PFSK-1 (cell line): ENCODE data around the gene ATN1.

ENCODE experiments used
- POLR2AphosphoS5 ChIP-seq: IDR thresholded peaks from 2 replicates; pipeline ENCODE4 v1.6.1; 2012; ENCODE audit warnings: low read depth, mild to moderate bottlenecking, control low read depth, low read length, moderate library complexity
- REST ChIP-seq, 2 experiments: IDR thresholded peaks; 2 replicates each; pipeline versions ENCODE4 v1.6.1 to v1.8.0; 2011 to 2012; ENCODE audit warnings: low read depth in 2 of 2, low read length in 2 of 2, control low read depth in 1 of 2, inconsistent platforms in 1 of 2, mild to moderate bottlenecking in 1 of 2, moderate library complexity in 1 of 2; ENCODE audit not compliant: insufficient read depth in 1 of 2
- SIN3A ChIP-seq: IDR thresholded peaks from 2 replicates; pipeline ENCODE4 v1.6.1; 2012; ENCODE audit warnings: mild to moderate bottlenecking, low read length, moderate library complexity, borderline replicate concordance; ENCODE audit not compliant: insufficient read depth
- TAF1 ChIP-seq: IDR thresholded peaks from 2 replicates; pipeline ENCODE4 v1.6.1; 2012; ENCODE audit warnings: low read length, control low read depth, borderline replicate concordance; ENCODE audit not compliant: insufficient read depth

- TF ChIP-seq POLR2AphosphoS5 (no peak), TAF1 (no peak), SIN3A (no peak), REST (IDR thresholded peaks at IDR 0.05; ENCODE audit: insufficient read depth in 1 of 2, low read depth in 2 of 2, low read length in 2 of 2) (no peak)
Observed at GRCh38 chr12:6915789-6916285, 11.9 kb upstream of the ATN1 start.
